Mesendoderm (in vitro differentiated cells): Measurements from ENCODE around the gene IFI6.

Source experiments
- DNase-seq: peaks from one replicate; pipeline ENCODE4 v3.0.0; 2013
- H2AK5ac ChIP-seq: 2 replicates; pipeline ENCODE4 v1.6.1; 2013; ENCODE audit warnings: low read length, inconsistent platforms
- H2BK120ac ChIP-seq: 2 replicates; pipeline ENCODE4 v1.6.1; 2013; ENCODE audit warnings: low read depth, mild to moderate bottlenecking, low read length, moderate library complexity, mixed read lengths
- H2BK15ac ChIP-seq: replicated peaks from 2 replicates; pipeline ENCODE4 v1.6.1; 2013; ENCODE audit warnings: low read depth, mild to moderate bottlenecking, moderate library complexity
- H2BK5ac ChIP-seq: 2 replicates; pipeline ENCODE4 v1.6.1; 2013; ENCODE audit warnings: low read length, inconsistent platforms
- H3K18ac ChIP-seq: 2 replicates; pipeline ENCODE4 v1.6.1; 2013; ENCODE audit warnings: mild to moderate bottlenecking, low read length, mixed read lengths
- H3K23ac ChIP-seq: one replicate; pipeline ENCODE4 v1.6.1; 2013; ENCODE audit warnings: low read length
- H3K27ac ChIP-seq: 2 replicates; pipeline ENCODE4 v1.5.1; 2013; ENCODE audit warnings: low read depth, mild to moderate bottlenecking, inconsistent platforms, low read length, moderate library complexity
- H3K27me3 ChIP-seq: 2 replicates; pipeline ENCODE4 v1.6.1; 2013; ENCODE audit warnings: low read length, control low read depth, mild to moderate bottlenecking, inconsistent platforms; ENCODE audit not compliant: insufficient read depth, poor library complexity
- H3K36me3 ChIP-seq: 2 replicates; pipeline ENCODE4 v1.6.1; 2013; ENCODE audit warnings: low read length, inconsistent platforms; ENCODE audit not compliant: control insufficient read depth, insufficient read depth
- H3K4ac ChIP-seq: one replicate; pipeline ENCODE4 v1.6.1; 2013; ENCODE audit warnings: low read depth, mild to moderate bottlenecking, low read length, moderate library complexity
- H3K4me1 ChIP-seq: 2 replicates; pipeline ENCODE4 v1.6.1; 2013; ENCODE audit warnings: low read depth, low read length, inconsistent platforms; ENCODE audit not compliant: control insufficient read depth
- H3K4me2 ChIP-seq: 2 replicates; pipeline ENCODE4 v1.6.1; 2013; ENCODE audit warnings: low read length
- H3K4me3 ChIP-seq: 2 replicates; pipeline ENCODE4 v1.5.1; 2013; ENCODE audit warnings: mild to moderate bottlenecking, low read length
- H3K56ac ChIP-seq: one replicate; pipeline ENCODE4 v1.6.1; 2013; ENCODE audit warnings: low read length
- H3K79me1 ChIP-seq: 2 replicates; pipeline ENCODE4 v1.6.1; 2013; ENCODE audit warnings: low read length, inconsistent platforms
- H3K79me2 ChIP-seq: 2 replicates; pipeline ENCODE4 v1.6.1; 2013; ENCODE audit warnings: mild to moderate bottlenecking, low read length; ENCODE audit not compliant: control insufficient read depth, insufficient read depth
- H3K9ac ChIP-seq: 2 replicates; pipeline ENCODE4 v1.6.1; 2013; ENCODE audit warnings: low read length, inconsistent platforms
- H4K5ac ChIP-seq: one replicate; pipeline ENCODE4 v1.6.1; 2013; ENCODE audit warnings: low read length
- H4K8ac ChIP-seq: one replicate; pipeline ENCODE4 v1.6.1; 2013; ENCODE audit warnings: low read depth, mild to moderate bottlenecking, control low read depth, low read length, moderate library complexity
- WGBS: extraction: QIAGEN DNeasy Blood & Tissue Kit; methylation state at CpG from one replicate; pipeline ENCODE4 v1.1.7; 2013; ENCODE audit warnings: low lambda C conversion rate, missing lambda C conversion rate; ENCODE audit not compliant: insufficient coverage; ENCODE audit errors: extremely low coverage; 5-methylcytosine and 5-hydroxymethylcytosine counted together

Gene IFI6

DNA sequence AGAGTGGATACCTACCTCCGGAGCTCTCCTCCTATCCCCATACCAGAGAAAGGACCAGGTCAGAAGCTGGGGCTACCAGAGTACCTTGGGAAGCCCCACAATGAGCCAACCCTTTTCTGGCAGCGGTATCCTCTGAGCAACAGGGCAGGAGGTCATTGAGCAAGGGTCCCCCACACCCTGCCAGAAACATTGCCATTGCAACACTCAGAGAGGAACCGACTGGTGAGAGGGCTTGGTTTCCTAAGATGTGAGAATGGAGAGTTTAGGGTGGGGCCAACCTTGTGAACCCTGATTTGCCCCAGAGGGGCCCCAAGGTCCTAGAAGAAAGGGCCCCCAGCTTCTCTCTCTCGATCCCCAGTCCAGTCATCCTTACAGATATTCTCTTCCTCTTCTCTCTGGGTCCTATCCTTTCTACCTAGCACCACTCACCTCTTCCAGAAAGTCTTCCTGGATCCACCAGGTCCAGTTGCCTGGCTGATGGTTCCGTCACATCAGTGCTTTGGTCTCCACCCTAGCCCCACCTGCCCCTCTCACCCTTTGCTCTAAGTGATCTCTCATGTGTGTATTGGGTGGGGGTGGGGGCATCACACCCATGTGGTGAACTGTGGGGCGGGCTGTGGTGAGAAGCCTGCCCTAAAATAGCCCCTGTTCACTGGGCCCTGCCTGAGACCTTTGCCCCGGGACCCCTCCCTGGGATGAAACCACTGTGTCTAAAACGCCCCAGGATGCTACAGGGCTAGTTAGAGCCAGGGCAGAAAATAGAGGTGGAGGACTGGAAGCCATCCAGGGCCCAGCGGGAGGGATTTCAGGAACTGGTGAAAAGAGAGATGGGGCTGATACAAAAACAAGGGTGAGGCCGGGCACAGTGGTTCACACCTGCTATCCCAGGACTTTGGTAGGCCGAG, 45.7 kb downstream of the IFI6 start:
- no peak overlapping the region for H2BK15ac ChIP-seq
- no peaks in the 10 kb centered on the region for H3K27me3 ChIP-seq
- no peak for DNase-seq
- no peak overlapping the region for H4K5ac ChIP-seq
- H4K8ac ChIP-seq, result no peak overlapping the region
- no peak overlapping the region for H3K4me3 ChIP-seq
- no CpG with 5 or more reads among the region's 11 CpGs for WGBS
- H2BK5ac ChIP-seq, result no peak overlapping the region
- H3K4me1 ChIP-seq, result peaks cover 2% of the 10 kb centered on the region
- H3K9ac ChIP-seq, result no peak overlapping the region
- H3K79me2 ChIP-seq, result no peaks in the 10 kb centered on the region
- no peaks in the 10 kb centered on the region for H3K79me1 ChIP-seq
- H3K4me2 ChIP-seq, result no peak overlapping the region
- no peak overlapping the region for H3K18ac ChIP-seq
- no peak overlapping the region for H3K27ac ChIP-seq
- H3K56ac ChIP-seq, result no peak overlapping the region
- no peak overlapping the region for H3K4ac ChIP-seq
- no peak overlapping the region for H2BK120ac ChIP-seq
- H3K36me3 ChIP-seq, result no peaks in the 10 kb centered on the region
- H3K23ac ChIP-seq, result no peak overlapping the region
- no peak overlapping the region for H2AK5ac ChIP-seq

DNA sequence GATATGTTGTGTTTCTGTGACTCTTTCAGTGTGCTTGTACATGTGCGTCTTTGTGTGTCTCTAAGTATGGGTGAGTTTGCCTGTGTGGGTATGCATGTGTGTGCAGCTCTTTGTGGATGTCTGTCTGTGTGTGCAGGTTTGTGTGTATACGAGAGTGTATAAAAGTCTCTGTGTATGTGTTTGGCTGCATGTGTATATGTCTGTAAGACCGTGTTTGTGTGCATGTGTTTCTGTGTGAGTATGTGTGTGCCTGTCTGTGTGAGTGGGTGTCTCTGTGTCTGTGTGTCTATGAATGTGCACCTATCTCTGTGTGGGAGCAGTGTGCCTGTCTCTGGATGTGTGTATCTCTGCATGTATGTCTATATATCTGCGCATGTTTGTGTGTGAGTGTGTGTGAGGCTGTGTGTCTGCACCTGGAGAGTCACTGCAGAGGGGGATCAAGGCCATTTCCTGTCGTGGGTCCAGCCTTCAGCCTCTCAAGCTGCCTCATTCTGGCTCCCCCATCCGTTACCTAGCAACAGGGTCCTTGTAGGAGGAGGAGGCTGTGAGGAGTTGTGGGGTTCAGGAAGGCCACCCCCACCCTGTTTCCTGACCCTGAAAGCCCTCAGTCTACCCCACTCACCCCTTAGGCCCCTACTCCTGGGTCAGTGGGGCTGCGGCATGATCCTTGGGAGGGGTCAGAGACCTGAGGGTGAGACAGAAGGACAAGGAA, 47.4 kb downstream of the IFI6 start:
- Histone ChIP-seq H3K27me3 (no peaks in the 10 kb centered on the region), H3K4me1 (peaks cover 2% of the 10 kb centered on the region), H3K23ac (no peak overlapping the region), H2BK120ac (no peak overlapping the region), H2BK15ac (no peak overlapping the region), H4K8ac (no peak overlapping the region), H3K4me3 (no peak overlapping the region), H3K27ac (no peak overlapping the region), H3K4me2 (no peak overlapping the region), H3K79me2 (no peaks in the 10 kb centered on the region), H3K79me1 (no peaks in the 10 kb centered on the region), H2BK5ac (no peak overlapping the region), H3K18ac (no peak overlapping the region), H4K5ac (no peak overlapping the region), H3K36me3 (no peaks in the 10 kb centered on the region), H3K4ac (no peak overlapping the region), H3K9ac (no peak overlapping the region), H2AK5ac (no peak overlapping the region), H3K56ac (no peak overlapping the region)
- DNase-seq, result no peak
- no CpG with 5 or more reads among the region's 7 CpGs for WGBS

DNA sequence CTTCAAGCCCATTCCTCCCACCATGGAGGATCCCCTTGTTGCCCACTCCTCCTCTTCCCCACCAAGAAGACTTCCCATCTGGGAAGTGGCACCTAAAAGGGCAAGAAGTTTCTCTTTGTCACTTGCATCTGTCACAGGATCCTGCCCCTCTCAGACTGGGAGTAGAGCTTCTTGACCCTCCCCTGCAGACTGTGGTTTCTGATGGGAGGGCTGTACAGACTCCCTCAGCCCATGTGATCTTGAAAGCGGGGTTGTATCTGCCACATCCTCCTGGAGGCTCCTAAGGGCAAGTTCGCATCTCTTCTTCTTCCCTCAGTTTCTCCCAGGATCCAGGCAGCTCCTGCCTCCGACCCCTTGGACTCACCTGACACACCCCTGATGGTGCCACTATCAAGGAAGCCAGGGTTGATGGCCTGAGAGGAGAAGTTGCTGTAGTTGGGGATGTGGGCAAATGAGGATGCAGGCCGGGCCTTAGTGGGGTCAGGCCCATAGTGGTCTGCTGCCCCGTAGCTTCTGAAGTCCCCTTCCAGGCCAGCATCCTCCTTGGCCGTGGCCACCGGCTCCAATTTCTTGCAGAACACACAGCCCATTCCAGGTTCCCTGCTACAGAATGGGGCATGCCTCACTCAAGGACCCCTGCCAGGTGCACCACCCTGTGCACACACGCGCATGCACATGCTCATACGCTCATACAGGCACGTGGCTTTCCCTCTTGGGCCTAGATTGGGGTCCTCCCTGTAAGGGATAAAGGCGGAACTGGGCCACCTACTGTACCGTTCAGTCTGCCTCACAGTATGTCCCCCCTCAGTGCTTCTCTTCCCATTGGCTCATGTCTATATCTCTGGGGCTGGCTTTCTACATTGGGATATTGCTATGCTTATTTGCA, 48.4 kb downstream of the IFI6 start:
- no peaks in the 10 kb centered on the region for H3K79me2 ChIP-seq
- no peak overlapping the region for H2BK5ac ChIP-seq
- no peak overlapping the region for H3K56ac ChIP-seq
- H4K5ac ChIP-seq, result no peak overlapping the region
- no peak overlapping the region for H3K27ac ChIP-seq
- no CpG with 5 or more reads among the region's 13 CpGs for WGBS
- H3K18ac ChIP-seq, result no peak overlapping the region
- H2BK120ac ChIP-seq, result no peak overlapping the region
- no peak overlapping the region for H3K9ac ChIP-seq
- H3K4me1 ChIP-seq, result peaks cover 2% of the 10 kb centered on the region
- H3K27me3 ChIP-seq, result no peaks in the 10 kb centered on the region
- no peak overlapping the region for H3K4me3 ChIP-seq
- no peak for DNase-seq
- no peaks in the 10 kb centered on the region for H3K36me3 ChIP-seq
- H2AK5ac ChIP-seq, result no peak overlapping the region
- H3K79me1 ChIP-seq, result no peaks in the 10 kb centered on the region
- no peak overlapping the region for H4K8ac ChIP-seq
- H3K4ac ChIP-seq, result no peak overlapping the region
- H3K4me2 ChIP-seq, result no peak overlapping the region
- H3K23ac ChIP-seq, result no peak overlapping the region
- H2BK15ac ChIP-seq, result no peak overlapping the region

DNA sequence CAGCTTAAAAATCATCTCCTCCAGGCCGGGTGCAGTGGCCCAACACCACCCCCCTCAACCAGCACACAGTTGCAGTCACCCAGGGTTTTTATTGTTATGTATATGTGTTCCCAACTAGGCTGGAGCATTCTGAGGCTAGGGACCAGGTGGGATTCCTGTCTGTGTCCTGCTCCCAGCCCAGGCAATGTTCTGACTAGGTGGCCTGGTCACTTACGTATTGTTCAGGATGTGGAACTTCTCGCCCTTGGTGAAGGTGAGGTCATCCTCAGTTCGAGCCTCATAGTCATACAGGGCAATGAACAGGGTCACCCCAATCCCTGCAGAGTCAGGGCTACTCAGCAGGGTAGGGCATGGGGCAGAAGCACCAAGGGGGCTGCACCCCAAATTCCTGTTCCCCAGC, 49.2 kb downstream of the IFI6 start:
- Histone ChIP-seq H3K9ac (no peak overlapping the region), H4K8ac (no peak overlapping the region), H3K4ac (no peak overlapping the region), H3K4me1 (peaks cover 2% of the 10 kb centered on the region), H3K27me3 (no peaks in the 10 kb centered on the region), H3K4me2 (no peak overlapping the region), H3K79me2 (no peaks in the 10 kb centered on the region), H3K23ac (no peak overlapping the region), H3K27ac (no peak overlapping the region), H3K56ac (no peak overlapping the region), H2AK5ac (no peak overlapping the region), H3K79me1 (no peaks in the 10 kb centered on the region), H3K36me3 (no peaks in the 10 kb centered on the region), H3K4me3 (no peak overlapping the region), H2BK120ac (no peak overlapping the region), H2BK15ac (no peak overlapping the region), H3K18ac (no peak overlapping the region), H4K5ac (no peak overlapping the region), H2BK5ac (no peak overlapping the region)
- DNase-seq, result no peak
- no CpG with 5 or more reads among the region's 4 CpGs for WGBS

DNA sequence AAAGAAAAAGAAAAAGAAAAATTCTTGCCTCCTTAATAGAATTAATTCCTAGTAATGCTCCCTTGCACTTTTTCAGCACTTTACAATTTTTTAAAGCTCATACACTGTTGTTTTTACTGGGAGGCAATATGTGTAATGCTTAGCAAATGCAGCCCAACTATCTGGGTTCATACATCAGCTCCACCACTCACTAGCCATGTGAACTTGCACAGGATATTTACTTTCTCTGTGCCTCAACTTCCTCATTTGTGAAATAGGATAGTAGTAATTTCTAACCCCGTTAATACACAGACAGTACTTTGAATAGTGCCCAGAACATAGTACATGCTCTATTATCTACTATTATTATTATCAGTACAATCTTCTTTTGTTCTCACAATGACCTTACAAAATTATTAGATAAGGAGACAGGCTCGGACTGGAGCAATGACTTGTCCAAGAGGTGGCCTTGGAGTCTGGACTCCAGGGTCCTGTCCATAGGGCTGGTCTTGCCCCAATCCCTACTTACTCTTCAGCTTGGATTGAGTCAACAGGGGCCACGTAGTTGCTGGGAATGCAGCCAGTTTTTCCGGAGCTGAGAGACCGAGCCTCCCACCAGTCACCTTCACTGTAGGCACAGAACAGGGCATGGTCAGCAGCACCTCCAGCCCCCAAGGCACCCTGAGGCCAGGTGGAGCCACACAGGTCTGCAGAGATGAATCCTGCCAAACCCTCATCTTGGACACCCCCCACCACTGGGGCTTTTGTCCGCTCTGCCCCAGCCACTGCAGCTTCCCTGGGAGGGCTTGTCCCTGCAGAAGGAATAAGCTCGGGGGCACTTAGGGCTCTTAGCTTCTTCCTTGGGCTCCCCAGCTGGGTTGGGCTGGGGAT, 50.7 kb downstream of the IFI6 start:
- H2BK5ac ChIP-seq, result no peak overlapping the region
- H3K23ac ChIP-seq, result no peak overlapping the region
- WGBS, result no CpG with 5 or more reads among the region's 7 CpGs
- H3K79me2 ChIP-seq, result no peaks in the 10 kb centered on the region
- no peak overlapping the region for H3K27ac ChIP-seq
- no peaks in the 10 kb centered on the region for H3K27me3 ChIP-seq
- H2AK5ac ChIP-seq, result no peak overlapping the region
- H3K79me1 ChIP-seq, result no peaks in the 10 kb centered on the region
- no peak for DNase-seq
- no peak overlapping the region for H3K4ac ChIP-seq
- no peak overlapping the region for H4K8ac ChIP-seq
- H3K4me1 ChIP-seq, result peaks cover 2% of the 10 kb centered on the region
- no peak overlapping the region for H2BK15ac ChIP-seq
- no peak overlapping the region for H3K9ac ChIP-seq
- no peak overlapping the region for H3K4me2 ChIP-seq
- no peak overlapping the region for H4K5ac ChIP-seq
- H3K56ac ChIP-seq, result no peak overlapping the region
- H3K4me3 ChIP-seq, result no peak overlapping the region
- H3K36me3 ChIP-seq, result no peaks in the 10 kb centered on the region
- no peak overlapping the region for H2BK120ac ChIP-seq
- H3K18ac ChIP-seq, result no peak overlapping the region
